ENCODE results near the gene QRFP. TPM values are rescaled to one million over a fixed set of nuclear protein-coding genes. Genes with fewer than 3 reads are reported as not detected.
"Not testable (repeated sequence)": the region's sequence is repeated elsewhere in the genome, so short reads cannot be mapped to it uniquely, and the experiment has no call there.

Gene QRFP
- total RNA-seq, 1 donor from 2014 or later, result not detected

DNA sequence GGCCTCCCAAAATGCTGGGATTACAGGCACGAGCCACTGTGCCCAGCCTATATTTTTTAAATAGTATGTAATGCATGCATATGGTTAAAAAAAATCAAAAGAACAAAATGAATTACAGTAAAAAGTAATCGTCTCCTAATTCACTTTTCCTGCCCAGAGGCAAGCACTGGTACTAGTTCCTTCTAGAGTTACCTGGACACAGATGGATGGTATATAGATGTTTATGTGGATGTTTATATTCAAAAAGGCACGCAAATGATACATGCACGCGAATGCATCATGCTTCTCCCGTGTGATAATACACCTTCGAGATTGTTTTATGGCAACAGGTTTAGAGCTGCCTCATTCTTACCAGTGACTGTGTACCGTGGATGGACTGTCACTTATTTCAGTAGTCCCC, 40.1 kb downstream of the QRFP start:
- peaks cover 5% of the 10 kb centered on the region for H3K36me3 Mint-ChIP-seq (ENCODE audit: low read depth)

DNA sequence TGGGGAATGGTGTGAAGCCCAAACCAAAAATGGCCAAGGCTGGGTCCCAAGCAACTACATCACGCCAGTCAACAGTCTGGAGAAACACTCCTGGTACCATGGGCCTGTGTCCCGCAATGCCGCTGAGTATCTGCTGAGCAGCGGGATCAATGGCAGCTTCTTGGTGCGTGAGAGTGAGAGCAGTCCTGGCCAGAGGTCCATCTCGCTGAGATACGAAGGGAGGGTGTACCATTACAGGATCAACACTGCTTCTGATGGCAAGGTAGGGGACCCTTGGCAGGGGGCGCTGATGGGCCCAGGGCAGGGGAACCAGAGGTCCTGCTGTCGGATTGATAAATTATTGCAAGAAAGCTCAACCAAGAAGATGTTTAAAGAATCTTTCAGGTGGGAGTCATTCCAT, 41.8 kb downstream of the QRFP start:
- DNase-seq (ENCODE audit: low spot score), result no peak
- Mint-ChIP-seq H3K9me3 (no peaks in the 10 kb centered on the region), H3K4me1 (ENCODE audit: low read depth) (no peaks in the 10 kb centered on the region), H3K4me3 (ENCODE audit: low read depth) (no peak overlapping the region), H3K27me3 (ENCODE audit: low read depth) (no peaks in the 10 kb centered on the region), H3K27ac (no peak overlapping the region), H3K36me3 (ENCODE audit: low read depth) (peaks cover 5% of the 10 kb centered on the region)
- intact Hi-C loops (cut with micrococcal nuclease), result no loop called here

More for the DNA sequence above, 40.1 kb downstream of the QRFP start:
- H3K4me1 Mint-ChIP-seq (ENCODE audit: low read depth), result no peaks in the 10 kb centered on the region
- no peak for DNase-seq (ENCODE audit: low spot score)
- no peaks in the 10 kb centered on the region for H3K9me3 Mint-ChIP-seq
- H3K4me3 Mint-ChIP-seq (ENCODE audit: low read depth), result no peak overlapping the region
- no peaks in the 10 kb centered on the region for H3K27me3 Mint-ChIP-seq (ENCODE audit: low read depth)
- H3K27ac Mint-ChIP-seq, result no peak overlapping the region
- intact Hi-C loops (cut with micrococcal nuclease), result no loop called here

DNA sequence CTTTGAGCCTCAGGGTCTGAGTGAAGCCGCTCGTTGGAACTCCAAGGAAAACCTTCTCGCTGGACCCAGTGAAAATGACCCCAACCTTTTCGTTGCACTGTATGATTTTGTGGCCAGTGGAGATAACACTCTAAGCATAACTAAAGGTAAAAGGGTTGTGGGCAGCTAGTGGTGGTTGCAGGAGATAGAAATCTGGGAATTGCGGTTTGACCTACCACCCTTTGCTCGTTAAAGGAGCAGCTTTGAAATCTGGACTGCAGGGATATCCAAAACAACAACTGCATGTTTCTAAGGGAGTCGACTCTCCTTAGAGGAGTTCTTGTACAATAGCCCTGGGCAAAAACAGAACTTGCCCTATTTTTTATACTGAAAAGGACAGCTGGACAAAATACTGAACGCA, 42.5 kb downstream of the QRFP start:
- intact Hi-C loops (cut with micrococcal nuclease), result no loop called here
- no peaks in the 10 kb centered on the region for H3K4me1 Mint-ChIP-seq (ENCODE audit: low read depth)
- no peaks in the 10 kb centered on the region for H3K9me3 Mint-ChIP-seq
- H3K4me3 Mint-ChIP-seq (ENCODE audit: low read depth), result no peak overlapping the region
- peaks cover 5% of the 10 kb centered on the region for H3K36me3 Mint-ChIP-seq (ENCODE audit: low read depth)
- no peak for DNase-seq (ENCODE audit: low spot score)
- no peaks in the 10 kb centered on the region for H3K27me3 Mint-ChIP-seq (ENCODE audit: low read depth)
- no peak overlapping the region for H3K27ac Mint-ChIP-seq

DNA sequence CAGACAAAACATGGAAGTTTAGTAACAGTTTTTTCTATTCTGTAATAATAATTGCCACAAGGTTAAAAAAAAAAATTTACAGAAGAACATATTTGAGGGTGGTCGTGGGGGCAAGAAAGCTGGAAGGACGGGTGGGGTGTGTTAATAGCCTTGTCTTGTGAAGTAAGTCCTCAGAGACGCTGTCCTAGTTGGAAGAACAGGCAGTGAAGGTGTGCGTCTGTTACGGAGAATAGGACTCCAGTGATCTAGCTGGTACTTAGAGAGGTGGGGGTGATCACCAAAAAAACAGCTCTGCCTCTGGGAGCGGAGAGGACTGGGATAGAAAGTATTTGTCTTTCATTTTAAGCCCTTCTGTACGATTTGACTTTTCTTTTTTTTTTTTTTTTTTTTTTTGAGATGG, 43.8 kb downstream of the QRFP start:
- Mint-ChIP-seq H3K27ac (no peak overlapping the region), H3K4me3 (ENCODE audit: low read depth) (no peak overlapping the region), H3K27me3 (ENCODE audit: low read depth) (no peaks in the 10 kb centered on the region), H3K36me3 (ENCODE audit: low read depth) (peaks cover 5% of the 10 kb centered on the region), H3K9me3 (no peaks in the 10 kb centered on the region), H3K4me1 (ENCODE audit: low read depth) (no peaks in the 10 kb centered on the region)
- intact Hi-C loops (cut with micrococcal nuclease), result no loop called here
- DNase-seq (ENCODE audit: low spot score), result no peak

DNA sequence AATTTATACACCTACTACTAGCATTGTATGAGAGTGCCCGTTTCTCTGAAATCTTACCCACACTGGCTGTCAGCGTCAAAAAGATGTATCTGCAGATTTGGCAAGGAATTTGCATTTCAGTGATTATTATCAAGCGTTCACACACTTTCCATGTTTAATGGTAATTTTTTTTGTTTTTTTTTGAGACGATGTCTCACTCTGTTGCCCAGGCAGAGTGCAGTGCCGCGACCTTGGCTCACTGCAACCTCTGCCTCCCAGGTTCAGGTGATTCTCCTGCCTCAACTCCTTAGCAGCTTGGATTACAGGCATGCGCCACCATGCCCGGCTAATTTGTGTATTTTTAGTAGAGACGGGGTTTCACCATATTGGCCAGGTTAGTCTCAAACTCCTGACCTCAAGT, 47.3 kb downstream of the QRFP start:
- DNase-seq (ENCODE audit: low spot score), result no peak
- H3K4me1 Mint-ChIP-seq (ENCODE audit: low read depth), result peaks cover 3% of the 10 kb centered on the region
- no peak overlapping the region for H3K27ac Mint-ChIP-seq
- intact Hi-C loops (cut with micrococcal nuclease), result no loop called here
- H3K27me3 Mint-ChIP-seq (ENCODE audit: low read depth), result no peaks in the 10 kb centered on the region
- no peaks in the 10 kb centered on the region for H3K36me3 Mint-ChIP-seq (ENCODE audit: low read depth)
- H3K4me3 Mint-ChIP-seq (ENCODE audit: low read depth), result no peak overlapping the region
- H3K9me3 Mint-ChIP-seq, result no peaks in the 10 kb centered on the region

DNA sequence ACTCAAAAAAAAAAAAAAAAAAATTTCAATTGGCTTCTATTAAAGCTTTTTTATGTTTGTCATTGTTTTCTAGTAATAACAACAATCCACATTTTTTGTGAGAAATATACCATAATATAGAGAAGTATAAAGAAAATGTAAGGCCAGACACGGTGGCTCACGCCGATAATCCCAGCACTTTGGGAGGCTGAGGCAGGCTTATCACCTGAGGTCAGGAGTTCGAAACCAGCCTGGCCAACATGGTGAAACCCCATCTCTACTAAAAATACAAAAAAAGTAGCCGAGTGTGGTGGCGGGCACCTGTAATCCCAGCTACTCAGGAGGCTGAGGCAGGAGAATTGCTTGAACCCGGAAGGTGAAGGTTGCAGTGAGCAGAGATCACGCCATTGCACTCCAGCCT, 48.1 kb downstream of the QRFP start:
- intact Hi-C loops (cut with micrococcal nuclease); H3K27me3 Mint-ChIP-seq (ENCODE audit: low read depth); H3K27ac Mint-ChIP-seq; H3K4me3 Mint-ChIP-seq (ENCODE audit: low read depth); H3K36me3 Mint-ChIP-seq (ENCODE audit: low read depth); DNase-seq (ENCODE audit: low spot score); H3K9me3 Mint-ChIP-seq; H3K4me1 Mint-ChIP-seq (ENCODE audit: low read depth): not testable (repeated sequence)

DNA sequence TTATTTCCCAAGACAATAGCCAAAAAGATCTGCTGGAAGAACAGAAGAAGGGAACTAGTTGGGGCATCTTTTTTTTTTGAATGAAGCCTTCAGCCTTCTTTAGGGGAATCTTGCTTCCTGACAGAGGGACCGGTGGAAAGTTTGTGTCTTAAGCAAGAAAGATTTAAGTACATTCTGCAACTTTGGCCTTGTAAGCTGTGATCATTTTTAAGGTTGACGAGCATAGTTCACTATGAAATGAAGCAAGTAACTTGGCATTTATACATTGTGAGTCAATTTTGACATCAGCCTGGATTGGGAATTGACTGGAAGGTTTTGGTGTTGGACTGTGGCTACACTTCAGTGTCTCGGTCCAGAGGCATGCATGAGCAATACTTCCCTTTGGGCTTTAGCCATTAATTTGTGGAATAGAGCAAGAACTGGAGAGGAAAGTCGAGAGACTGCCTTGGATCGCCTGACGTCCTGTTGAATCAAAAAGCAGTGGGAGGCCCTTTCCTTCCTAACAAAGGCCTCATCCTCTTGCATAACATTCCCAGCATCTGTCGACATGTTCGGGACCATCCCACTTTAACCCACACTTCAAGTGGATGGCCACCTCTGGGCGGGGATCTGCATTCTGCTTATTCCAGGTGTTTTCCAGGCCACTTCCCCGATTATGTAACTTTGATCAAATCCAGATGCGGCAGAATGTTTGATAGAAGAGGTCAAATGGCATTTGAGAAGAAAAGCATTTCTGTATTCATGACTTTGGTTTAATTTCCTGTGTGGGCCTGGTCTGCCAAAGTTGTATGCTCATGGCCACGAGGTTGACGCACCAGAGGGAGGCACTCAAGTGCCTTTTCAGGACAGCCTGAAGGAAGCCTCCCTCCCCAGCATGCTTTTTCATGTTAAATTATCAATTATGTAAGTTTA, 49.0 kb downstream of the QRFP start:
- H3K27ac Mint-ChIP-seq, result no peak overlapping the region
- peaks cover 9% of the 10 kb centered on the region for H3K4me1 Mint-ChIP-seq (ENCODE audit: low read depth)
- H3K9me3 Mint-ChIP-seq, result no peaks in the 10 kb centered on the region
- H3K27me3 Mint-ChIP-seq (ENCODE audit: low read depth), result no peaks in the 10 kb centered on the region
- H3K36me3 Mint-ChIP-seq (ENCODE audit: low read depth), result no peaks in the 10 kb centered on the region
- DNase-seq (ENCODE audit: low spot score), result no peak
- intact Hi-C loops (cut with micrococcal nuclease), result no loop called here
- no peak overlapping the region for H3K4me3 Mint-ChIP-seq (ENCODE audit: low read depth)

DNA sequence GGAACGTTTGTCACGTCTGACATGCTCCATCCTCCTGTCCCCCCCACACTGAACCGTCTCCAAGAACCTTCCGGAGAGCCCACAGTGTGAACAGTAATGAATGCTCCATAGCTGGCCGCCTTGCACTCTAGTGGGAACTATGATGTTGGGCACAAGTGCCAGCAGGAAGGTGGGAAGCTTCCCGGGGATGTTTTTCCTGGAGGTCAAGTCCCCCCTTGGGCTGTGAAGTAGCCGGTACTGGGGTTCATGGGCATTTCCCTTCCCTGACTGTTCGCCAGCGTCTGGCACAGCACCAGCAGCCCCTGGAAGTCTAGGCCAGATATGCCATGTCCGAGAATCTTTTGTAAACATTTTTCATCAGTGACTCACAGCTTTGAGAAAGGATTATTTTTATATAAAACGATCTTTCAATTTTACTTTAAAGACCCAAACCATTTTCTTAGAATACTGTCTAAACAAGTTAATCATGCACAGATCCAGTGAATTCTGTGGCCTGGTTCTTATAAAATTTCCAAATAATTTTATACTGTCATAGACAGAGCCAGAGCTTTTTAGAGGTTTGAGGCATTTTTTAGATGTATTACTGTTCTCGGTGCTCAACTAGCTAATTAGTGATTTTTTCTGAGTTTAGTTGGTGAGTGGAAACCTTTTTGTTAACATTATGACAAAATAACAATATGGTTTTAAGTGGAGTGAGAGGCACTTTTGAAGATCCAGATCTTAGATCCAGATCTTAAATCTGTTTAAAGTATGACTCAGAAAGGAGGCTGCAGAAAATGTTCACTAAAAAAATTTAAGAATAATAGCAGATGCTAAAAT, 49.9 kb downstream of the QRFP start:
- Mint-ChIP-seq H3K9me3 (no peaks in the 10 kb centered on the region), H3K4me1 (ENCODE audit: low read depth) (peaks cover 9% of the 10 kb centered on the region), H3K27me3 (ENCODE audit: low read depth) (no peaks in the 10 kb centered on the region), H3K27ac (no peak overlapping the region), H3K4me3 (ENCODE audit: low read depth) (no peak overlapping the region), H3K36me3 (ENCODE audit: low read depth) (no peaks in the 10 kb centered on the region)
- no peak for DNase-seq (ENCODE audit: low spot score)
- intact Hi-C loops (cut with micrococcal nuclease), result no loop called here

DNA sequence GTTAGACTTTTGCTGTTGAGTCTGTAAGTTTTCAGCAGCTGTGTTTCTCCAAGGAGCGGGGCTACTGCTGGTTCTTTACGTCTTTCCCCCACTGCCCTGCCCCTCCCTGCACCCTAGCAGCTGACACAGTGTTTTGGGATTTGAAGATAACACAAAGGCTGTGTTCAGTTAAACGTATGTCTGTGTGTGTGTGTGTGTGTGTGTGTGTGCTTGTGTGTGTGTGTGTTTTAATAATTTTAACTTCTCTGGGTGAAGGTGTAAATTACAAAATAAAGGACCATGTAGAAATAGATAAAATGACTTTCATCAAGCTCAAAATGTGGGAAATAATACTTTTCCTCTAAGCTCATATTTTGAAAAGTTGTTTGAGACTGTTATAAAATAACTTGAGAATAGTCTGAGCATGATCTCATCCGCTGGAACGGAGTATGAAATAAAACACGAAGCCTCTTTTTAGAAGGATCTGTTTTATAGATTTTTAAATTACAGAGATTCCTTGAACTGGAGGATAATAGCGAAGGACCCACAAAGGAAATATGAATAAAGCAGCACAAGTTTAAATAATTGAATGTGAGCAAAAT, 50.6 kb downstream of the QRFP start:
- DNase-seq (ENCODE audit: low spot score), result no peak
- no peaks in the 10 kb centered on the region for H3K27me3 Mint-ChIP-seq (ENCODE audit: low read depth)
- no peaks in the 10 kb centered on the region for H3K9me3 Mint-ChIP-seq
- no peak overlapping the region for H3K27ac Mint-ChIP-seq
- H3K4me3 Mint-ChIP-seq (ENCODE audit: low read depth), result no peak overlapping the region
- peaks cover 9% of the 10 kb centered on the region for H3K4me1 Mint-ChIP-seq (ENCODE audit: low read depth)
- H3K36me3 Mint-ChIP-seq (ENCODE audit: low read depth), result no peaks in the 10 kb centered on the region
- intact Hi-C loops (cut with micrococcal nuclease), result no loop called here

DNA sequence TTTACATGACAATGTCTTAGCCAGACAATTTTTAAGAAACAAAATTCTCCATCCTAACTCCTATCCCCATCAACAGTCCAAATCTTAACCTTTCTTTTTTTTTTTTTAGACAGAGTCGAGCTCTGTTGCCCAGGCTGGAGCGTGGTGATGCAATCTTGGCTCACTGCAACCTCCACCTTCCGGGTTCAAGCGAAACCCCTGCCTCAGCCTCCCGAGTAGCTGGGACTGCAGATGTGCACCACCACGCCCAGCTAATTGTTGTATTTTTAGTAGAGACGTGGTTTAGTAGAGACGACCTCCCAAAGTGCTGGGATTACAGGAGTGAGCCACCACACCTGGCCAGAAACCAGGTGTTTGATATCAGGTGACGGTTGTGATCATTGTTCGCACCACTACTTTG, 51.4 kb downstream of the QRFP start:
- no peak overlapping the region for H3K27ac Mint-ChIP-seq
- no peak for DNase-seq (ENCODE audit: low spot score)
- H3K27me3 Mint-ChIP-seq (ENCODE audit: low read depth), result no peaks in the 10 kb centered on the region
- peaks cover 9% of the 10 kb centered on the region for H3K4me1 Mint-ChIP-seq (ENCODE audit: low read depth)
- no peak overlapping the region for H3K4me3 Mint-ChIP-seq (ENCODE audit: low read depth)
- no peaks in the 10 kb centered on the region for H3K36me3 Mint-ChIP-seq (ENCODE audit: low read depth)
- intact Hi-C loops (cut with micrococcal nuclease), result no loop called here
- no peaks in the 10 kb centered on the region for H3K9me3 Mint-ChIP-seq

DNA sequence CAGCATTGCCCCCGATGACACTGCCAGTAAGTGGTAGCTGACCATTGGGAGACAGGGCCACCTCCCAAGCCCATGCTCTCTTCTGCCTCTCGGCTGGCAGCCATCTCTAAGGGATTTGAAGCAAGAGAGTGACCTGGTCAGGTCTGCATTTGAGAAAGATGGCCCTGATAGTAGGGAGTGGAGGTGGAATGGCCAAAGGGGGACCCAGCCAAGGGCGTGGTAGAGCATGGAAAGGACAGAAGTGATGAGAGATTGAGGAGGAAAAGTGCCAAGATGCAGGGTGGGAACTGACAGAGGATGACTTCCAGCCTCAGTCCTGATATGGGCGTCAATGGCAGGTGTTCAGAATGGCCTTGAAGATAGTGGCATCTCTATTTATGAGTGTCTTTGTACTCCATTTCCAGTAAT, 52.6 kb downstream of the QRFP start:
- no peak for DNase-seq (ENCODE audit: low spot score)
- intact Hi-C loops (cut with micrococcal nuclease), result no loop called here
- Mint-ChIP-seq H3K27me3 (ENCODE audit: low read depth) (no peaks in the 10 kb centered on the region), H3K36me3 (ENCODE audit: low read depth) (no peaks in the 10 kb centered on the region), H3K4me1 (ENCODE audit: low read depth) (peaks cover 9% of the 10 kb centered on the region), H3K27ac (no peak overlapping the region), H3K9me3 (no peaks in the 10 kb centered on the region), H3K4me3 (ENCODE audit: low read depth) (no peak overlapping the region)

DNA sequence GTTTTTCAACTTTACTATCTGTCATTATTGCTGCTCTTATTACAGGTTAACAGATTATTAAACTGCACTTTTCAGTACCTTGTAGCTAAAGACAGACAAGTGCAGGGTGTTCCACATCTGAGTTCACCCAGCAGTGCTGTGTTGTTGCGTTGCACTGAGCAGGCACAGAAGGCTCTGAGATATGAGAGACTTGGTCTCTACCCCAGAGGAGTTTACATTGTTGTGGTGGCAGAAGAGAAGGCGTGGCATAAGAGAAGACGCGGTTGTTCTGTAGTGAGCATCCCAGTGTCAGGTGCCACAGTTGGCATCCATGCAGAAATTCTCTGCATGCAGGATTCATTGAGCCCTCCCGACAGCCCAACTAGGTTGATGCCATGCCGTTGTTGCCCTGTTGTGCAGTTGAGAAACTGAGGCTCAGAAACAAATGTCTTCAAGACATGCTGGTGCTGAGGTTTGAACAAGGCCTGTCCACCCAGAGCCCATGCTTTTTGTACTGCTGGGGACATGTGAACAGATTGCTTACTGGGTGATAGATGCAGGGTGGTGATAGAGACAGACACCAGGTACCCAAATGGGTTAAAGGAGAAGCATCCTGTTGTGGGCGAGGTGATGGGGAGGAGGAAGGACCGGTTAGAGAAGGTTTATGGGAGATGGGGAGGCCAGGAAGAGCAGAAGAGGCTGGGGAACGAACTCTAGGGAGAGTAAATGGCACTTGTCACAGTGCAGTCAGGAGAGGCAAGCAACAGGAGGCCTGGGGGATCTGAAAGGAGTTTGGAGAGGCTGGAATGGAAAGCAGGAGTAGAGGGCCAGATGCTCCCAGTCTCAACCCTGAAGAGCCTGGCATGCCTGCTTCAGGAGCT, 53.3 kb downstream of the QRFP start:
- H3K27ac Mint-ChIP-seq, result no peak overlapping the region
- no peak for DNase-seq (ENCODE audit: low spot score)
- H3K9me3 Mint-ChIP-seq, result no peaks in the 10 kb centered on the region
- intact Hi-C loops (cut with micrococcal nuclease), result no loop called here
- H3K4me1 Mint-ChIP-seq (ENCODE audit: low read depth), result peaks cover 11% of the 10 kb centered on the region
- no peak overlapping the region for H3K4me3 Mint-ChIP-seq (ENCODE audit: low read depth)
- no peaks in the 10 kb centered on the region for H3K36me3 Mint-ChIP-seq (ENCODE audit: low read depth)
- H3K27me3 Mint-ChIP-seq (ENCODE audit: low read depth), result no peaks in the 10 kb centered on the region

Measured in activated T-helper 2 cell treated with anti-CD3 and anti-CD28 coated beads, Interferon-gamma antibody, Interleukin-2, Interleukin-4, amounts not matched to agents 10 μg/mL and 5 μg/mL and 100 μg/mL, durations not matched to agents 14 hours and 24 hours and 36 hours (primary cell).